ENCODE data around the gene RPL18A.
A peak's percentile ranks its signal among the peaks of the same experiment; 100 is the strongest.

The RPL18A gene

DNA sequence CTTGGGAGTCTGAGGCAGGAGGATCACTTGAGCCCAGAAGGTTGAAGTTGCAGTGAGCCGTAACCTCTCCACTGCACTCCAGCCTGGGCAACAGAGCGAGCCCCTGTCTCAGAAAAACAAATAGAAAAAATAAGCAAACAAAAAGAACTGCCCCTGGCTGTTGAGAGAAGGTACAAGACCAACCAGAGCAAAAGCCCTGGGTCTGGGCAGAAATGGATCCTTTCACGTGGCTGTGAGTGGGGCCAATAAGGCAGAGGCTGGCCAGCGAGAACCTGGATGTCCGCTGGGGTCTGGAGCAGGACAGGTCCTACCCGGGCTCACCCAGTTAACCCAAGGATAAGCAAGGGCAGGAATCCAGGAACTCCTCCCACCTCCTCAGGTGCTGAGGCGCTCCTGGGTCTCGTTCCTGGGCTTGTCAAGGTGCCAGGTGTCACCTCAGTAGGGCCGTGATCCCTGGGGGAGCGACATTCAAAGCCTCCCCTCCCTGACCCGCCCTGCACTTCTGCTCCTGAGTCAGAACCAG lies 7.3 kb downstream of the RPL18A start:
- FAIRE-seq, result no peak
- TF ChIP-seq POLR2A (IDR thresholded peaks at IDR 0.05; ENCODE audit: low read depth, low read length), result no peak

DNA sequence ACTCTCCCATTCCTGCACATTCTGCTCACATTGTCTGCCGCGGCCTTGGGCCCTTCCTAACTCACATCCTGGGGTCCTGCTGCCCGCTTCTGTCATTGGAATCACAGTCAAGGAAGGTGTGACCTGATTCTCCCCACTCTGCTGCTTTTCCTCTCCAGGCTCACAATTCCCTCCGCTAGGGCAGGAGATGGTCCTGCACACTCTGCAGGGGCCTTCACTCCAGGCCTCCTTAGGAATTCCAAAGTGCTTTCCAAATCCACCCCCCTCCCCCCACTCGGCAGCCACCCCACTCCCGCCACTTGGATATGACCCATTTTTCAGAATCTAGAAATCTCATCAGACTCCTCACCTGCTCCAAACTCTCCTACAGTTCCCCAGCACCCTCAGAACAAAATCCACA lies 9.0 kb downstream of the RPL18A start:
- DNase-seq (ENCODE audit: insufficient read length, low spot score), result no peak
- no peak for TF ChIP-seq POLR2A (IDR thresholded peaks at IDR 0.05; ENCODE audit: low read depth, low read length)
- no peak for FAIRE-seq

More for the DNA sequence above, 7.3 kb downstream of the RPL18A start:
- no peak for DNase-seq (ENCODE audit: insufficient read length, low spot score)

DNA sequence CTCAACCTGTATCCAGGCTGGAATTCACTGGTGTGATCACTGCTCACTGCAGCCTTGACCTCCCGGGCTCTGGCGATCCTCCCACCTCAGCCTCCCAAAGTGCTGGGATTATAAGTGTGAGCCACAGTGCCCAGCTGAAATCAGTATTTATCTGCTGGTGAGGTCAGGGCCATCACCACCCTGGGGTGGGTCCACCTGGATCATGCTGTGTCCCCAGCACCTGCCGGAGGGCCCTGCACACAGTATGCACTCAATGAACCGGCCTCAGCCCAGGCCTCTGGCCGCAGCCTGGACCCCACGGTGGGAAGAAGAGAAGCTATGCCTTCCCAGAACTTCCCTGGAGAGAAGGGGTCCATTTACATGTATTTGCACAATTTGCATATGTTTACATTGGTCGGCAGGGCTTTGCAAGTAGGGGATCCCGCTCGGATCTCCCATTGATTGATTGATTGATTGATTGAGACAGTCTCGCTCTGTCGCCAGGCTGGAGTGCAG lies 9.5 kb downstream of the RPL18A start:
- no peak for FAIRE-seq
- DNase-seq (ENCODE audit: insufficient read length, low spot score), result no peak
- TF ChIP-seq POLR2A (IDR thresholded peaks at IDR 0.05; ENCODE audit: low read depth, low read length), result no peak

DNA sequence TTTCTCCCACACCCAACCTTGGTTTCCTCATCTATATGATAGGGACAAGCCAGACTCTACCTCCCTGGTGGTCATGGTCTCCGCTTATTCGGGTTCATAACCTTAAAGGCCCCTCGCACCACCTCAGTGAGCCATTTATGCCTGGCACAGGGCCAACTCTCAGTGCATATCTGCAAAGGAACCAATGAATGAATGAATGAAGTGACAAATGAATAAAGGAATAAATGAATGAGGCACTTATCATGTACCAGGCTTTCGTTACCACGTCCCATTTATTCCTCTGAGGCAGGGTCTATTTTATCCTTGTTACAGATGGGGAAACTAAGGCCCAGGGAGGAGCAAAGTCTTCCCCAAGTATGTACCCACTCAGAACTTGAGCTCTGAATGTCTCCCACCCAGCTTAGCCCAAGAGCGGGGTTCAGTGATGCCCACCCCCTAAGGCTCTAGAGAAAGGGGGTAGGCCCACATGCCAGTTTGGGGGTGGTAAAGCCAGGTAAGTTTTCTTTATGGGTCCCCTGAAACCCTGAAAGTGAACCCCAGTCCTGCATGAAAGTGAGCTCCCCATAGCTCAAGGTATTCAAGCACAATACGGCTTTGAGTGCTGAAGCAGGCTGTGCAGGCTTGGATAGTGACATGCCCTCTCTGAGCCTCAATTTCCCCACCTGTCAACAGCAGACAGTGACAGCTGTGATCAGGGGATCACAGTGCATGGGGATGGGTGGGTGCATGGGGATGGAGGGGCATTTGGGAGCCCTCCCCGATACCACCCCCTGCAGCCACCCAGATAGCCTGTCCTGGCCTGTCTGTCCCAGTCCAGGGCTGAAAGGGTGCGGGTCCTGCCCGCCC lies 11.5 kb downstream of the RPL18A start:
- DNase-seq (ENCODE audit: insufficient read length, low spot score), result no peak
- no peak for TF ChIP-seq POLR2A (IDR thresholded peaks at IDR 0.05; ENCODE audit: low read depth, low read length)
- no peak for FAIRE-seq

DNA sequence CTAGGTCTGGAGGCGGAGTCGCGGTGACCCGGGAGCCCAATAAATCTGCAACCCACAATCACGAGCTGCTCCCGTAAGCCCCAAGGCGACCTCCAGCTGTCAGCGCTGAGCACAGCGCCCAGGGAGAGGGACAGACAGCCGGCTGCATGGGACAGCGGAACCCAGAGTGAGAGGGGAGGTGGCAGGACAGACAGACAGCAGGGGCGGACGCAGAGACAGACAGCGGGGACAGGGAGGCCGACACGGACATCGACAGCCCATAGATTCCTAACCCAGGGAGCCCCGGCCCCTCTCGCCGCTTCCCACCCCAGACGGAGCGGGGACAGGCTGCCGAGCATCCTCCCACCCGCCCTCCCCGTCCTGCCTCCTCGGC lies 12.2 kb downstream of the RPL18A start, which contains the start of gene SLC5A5:
SLC5A5 (plus strand) TSS at position 68 of the 373 bp plus-strand sequence. CDS start 375 bp downstream, outside the sequence.
- no peak for TF ChIP-seq POLR2A (IDR thresholded peaks at IDR 0.05; ENCODE audit: low read depth, low read length)
- DNase-seq (ENCODE audit: insufficient read length, low spot score), result no peak

DNA sequence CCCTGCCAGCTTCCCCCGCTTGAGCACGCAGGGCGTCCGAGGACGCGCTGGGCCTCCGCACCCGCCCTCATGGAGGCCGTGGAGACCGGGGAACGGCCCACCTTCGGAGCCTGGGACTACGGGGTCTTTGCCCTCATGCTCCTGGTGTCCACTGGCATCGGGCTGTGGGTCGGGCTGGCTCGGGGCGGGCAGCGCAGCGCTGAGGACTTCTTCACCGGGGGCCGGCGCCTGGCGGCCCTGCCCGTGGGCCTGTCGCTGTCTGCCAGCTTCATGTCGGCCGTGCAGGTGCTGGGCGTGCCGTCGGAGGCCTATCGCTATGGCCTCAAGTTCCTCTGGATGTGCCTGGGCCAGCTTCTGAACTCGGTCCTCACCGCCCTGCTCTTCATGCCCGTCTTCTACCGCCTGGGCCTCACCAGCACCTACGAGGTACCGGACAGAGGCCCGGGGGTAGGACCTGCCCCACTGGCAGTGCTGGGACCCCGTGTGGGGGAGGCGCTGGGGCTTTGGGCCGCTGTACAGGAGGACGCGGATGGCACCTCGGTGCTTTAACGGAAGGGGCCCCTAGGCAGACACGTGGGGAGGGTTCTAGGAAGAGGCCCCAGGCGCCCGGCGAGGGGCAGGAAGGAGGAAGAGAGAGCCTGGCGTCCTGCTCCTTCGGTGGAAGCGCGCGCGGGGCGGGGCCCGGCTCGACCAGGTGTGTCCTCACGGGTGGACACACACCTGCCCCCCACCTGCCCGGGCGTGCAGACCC lies 12.7 kb downstream of the RPL18A start:
- no peak for DNase-seq (ENCODE audit: insufficient read length, low spot score)
- no peak for TF ChIP-seq POLR2A (IDR thresholded peaks at IDR 0.05; ENCODE audit: low read depth, low read length)
- no peak for FAIRE-seq

More for the DNA sequence above, 12.2 kb downstream of the RPL18A start, which contains the start of gene SLC5A5:
- FAIRE-seq, result no peak

DNA sequence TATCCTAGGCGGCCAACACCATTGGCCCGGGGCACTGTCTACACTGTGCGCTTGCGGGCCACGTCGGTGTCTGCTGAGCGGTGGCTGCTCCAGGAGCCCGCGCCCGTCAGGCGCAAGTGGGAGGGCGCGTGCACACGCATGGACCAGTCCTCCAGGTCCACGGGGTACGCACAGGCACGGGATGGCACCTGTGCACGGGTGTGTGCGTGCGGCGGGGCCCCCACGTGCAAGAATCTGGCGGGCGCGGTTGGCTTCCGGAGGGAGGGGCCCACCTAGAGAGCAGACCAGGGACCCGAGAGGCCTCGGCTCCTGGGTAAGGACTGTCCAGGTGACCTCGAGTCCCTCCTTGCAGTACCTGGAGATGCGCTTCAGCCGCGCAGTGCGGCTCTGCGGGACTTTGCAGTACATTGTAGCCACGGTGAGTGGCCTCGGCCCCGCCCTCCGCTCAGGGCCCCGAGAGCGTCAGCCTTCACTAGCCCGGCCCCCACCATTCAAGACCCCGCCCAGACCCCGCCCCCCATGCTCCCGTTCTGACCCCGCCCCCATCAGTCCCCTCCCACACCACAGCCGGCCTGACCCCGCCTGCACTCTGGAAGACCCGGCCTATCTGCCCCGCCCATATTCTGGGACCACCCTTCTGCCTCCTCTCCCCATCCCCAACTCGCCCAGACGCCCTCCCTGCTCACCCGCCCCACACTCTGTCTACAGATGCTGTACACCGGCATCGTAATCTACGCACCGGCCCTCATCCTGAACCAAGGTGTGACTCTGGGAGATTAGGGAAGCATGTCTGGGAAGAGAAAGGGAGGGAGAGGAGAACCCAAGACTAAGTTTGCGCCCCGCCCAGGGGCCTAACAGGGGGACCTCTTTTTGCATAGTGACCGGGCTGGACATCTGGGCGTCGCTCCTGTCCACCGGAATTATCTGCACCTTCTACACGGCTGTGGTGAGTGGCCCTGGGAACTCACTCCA lies 14.4 kb downstream of the RPL18A start:
- DNase-seq (ENCODE audit: insufficient read length, low spot score) (peak; percentile 38), FAIRE-seq (no peak)

DNA sequence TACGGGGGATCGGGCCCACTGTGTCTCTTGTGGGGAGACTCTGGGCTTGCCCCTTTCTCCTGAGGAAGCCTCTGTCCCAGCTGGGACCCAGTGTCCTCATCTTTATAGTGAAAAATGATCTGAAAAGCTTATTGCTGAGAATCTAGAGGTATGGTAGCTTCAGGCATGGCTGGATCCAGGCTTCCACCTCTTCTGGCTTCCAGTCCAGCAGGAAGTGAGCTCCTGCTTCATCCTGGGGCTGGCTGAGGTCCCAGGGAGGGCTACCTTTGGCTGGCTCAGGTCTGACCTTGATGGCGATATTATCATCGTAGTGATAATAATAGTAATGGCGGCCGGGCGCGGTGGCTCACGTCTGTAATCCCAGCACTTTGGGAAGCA lies 15.0 kb downstream of the RPL18A start:
- FAIRE-seq, result no peak

More for the DNA sequence above, 14.4 kb downstream of the RPL18A start:
- no peak for TF ChIP-seq POLR2A (IDR thresholded peaks at IDR 0.05; ENCODE audit: low read depth, low read length)

DNA sequence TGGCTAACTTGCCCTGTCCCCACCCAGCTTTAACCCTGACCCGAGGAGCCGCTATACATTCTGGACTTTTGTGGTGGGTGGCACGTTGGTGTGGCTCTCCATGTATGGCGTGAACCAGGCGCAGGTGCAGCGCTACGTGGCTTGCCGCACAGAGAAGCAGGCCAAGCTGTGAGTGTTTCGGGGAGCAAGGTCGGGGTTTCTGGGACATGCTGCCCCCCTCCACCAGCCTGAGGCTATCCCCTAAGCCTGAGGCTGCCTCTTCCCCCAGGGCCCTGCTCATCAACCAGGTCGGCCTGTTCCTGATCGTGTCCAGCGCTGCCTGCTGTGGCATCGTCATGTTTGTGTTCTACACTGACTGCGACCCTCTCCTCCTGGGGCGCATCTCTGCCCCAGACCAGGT lies 18.0 kb downstream of the RPL18A start:
- DNase-seq (ENCODE audit: insufficient read length, low spot score) (no peak), FAIRE-seq (no peak)
- TF ChIP-seq POLR2A (IDR thresholded peaks at IDR 0.05; ENCODE audit: low read depth, low read length), result no peak

More for the DNA sequence above, 15.0 kb downstream of the RPL18A start:
- DNase-seq (ENCODE audit: insufficient read length, low spot score), result no peak
- no peak for TF ChIP-seq POLR2A (IDR thresholded peaks at IDR 0.05; ENCODE audit: low read depth, low read length)

DNA sequence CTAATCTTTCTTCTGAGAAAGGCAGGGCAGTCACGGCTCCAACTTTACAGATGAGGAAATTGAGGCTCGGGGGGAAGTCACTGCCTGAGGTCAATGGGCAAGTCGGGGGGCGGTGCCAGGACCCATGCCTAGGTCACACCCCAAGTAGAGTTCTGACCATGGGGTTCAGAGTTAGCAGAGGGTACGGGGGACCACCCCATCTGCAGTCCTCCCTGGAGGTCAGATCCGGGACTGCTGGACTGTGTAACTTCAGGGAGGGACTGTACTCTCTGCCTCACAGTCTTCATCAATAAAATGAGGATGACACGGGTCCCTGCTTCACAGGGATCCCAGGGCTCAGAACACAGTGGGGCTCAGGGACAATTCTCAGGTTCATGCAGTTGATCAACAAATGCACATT lies 19.8 kb downstream of the RPL18A start:
- TF ChIP-seq POLR2A (IDR thresholded peaks at IDR 0.05; ENCODE audit: low read depth, low read length), result no peak
- FAIRE-seq, result no peak
- no peak for DNase-seq (ENCODE audit: insufficient read length, low spot score)

DNA sequence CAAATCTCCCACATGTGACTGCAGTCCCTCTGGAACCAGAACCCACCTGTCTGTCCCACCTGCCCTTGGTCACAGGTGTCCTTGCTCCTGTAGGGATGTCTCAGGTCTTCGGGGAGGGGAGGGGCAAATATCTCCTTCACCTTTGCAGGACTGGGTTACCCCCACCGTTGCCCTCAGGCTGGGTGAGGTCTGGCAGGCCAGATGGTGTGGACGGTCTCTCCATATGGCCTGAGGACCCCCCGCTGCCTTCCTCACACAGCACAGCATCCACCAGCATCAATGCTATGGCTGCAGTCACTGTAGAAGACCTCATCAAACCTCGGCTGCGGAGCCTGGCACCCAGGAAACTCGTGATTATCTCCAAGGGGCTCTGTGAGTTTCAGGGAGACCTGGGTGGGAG lies 22.0 kb downstream of the RPL18A start:
- no peak for TF ChIP-seq POLR2A (IDR thresholded peaks at IDR 0.05; ENCODE audit: low read depth, low read length)
- FAIRE-seq (no peak), DNase-seq (ENCODE audit: insufficient read length, low spot score) (no peak)

DNA sequence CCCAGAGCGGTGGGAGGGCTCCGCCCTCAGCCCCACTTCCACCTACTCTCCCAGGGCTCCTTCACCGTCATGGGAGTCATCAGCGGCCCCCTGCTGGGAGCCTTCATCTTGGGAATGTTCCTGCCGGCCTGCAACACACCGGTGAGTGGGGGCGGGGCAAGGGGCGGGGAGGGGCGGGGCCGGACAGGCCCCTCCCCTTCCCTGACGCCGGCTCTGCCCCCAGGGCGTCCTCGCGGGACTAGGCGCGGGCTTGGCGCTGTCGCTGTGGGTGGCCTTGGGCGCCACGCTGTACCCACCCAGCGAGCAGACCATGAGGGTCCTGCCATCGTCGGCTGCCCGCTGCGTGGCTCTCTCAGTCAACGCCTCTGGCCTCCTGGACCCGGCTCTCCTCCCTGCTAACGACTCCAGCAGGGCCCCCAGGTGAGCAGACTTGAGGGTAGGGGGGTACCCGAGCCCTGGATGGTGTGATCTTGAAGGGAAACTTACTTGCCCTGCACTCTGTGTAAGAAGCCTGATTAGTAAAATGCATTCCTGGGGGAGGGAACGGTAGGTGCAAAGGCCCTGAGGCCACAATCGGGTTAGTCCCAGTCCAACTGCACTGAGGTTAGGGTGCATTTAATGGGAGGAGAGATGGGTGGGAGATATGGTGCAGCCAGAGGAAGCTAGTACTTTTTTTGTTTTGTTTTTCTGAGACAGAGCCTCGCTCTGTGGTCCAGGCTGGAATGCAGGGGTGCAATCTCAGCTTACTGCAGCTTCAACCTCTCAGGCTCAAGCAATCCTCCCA lies 24.1 kb downstream of the RPL18A start:
- no peak for TF ChIP-seq POLR2A (IDR thresholded peaks at IDR 0.05; ENCODE audit: low read depth, low read length)
- FAIRE-seq, result no peak
- DNase-seq (ENCODE audit: insufficient read length, low spot score), result peak; percentile 47
